HG03439 (cell line): ENCODE data around the gene UTP4.

Experiments
- ATAC-seq: cut with Tn5 transposase; IDR thresholded peaks from one replicate; pipeline ENCODE4 v1.9.1; 2021; ENCODE audit warnings: mild to moderate bottlenecking, moderate library complexity; ENCODE audit not compliant: unreplicated experiment

Gene UTP4

GRCh38 chr16:69132424-69133252 is at the start of gene UTP4, which contains the start of gene CHTF8:
Gene UTP4 (plus strand): TSS chr16:69132649. CDS start chr16:69133460, 811 bp downstream.
Gene CHTF8 (minus strand): TSS chr16:69132588. CDS start chr16:69121458, 11,130 bp downstream.
- peak; percentile 87 for ATAC-seq

GRCh38 chr16:69083306-69083941 is 49.0 kb upstream of the UTP4 start:
- ATAC-seq: no peak

- no peak for ATAC-seq
Observed at GRCh38 chr16:69084289-69084688, 48.2 kb upstream of the UTP4 start.

DNA sequence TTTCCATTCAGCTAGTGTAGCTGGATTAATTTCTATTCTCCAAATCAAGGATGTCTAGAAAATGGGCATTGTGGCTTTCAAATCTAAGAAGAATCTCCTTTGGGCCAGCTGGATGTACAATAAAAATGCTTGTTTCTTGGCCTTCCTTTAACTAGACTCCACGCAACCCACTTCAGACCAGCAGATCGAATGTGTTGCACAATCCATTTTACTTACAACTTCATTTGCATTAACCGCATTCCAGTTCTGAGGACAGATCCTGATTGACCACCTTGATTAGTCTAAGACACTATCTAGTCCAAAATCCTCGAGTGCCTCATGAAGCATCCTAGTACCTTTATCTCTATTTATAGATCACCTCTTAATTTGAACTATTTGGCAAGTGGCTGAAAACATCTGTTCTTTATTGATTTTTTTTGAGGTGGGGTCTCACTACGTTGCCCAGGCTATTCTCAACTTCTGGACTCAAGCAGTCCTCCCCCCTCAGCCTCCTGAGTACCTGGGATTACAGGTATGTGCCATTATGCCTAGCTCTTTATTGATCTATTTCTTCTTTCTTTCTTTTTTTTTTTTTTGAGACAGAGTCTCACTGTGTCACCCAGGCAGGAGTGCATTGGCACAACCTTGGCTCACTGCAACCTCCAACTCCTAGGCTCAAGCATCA is 47.3 kb upstream of the UTP4 start:
- ATAC-seq: no peak

DNA sequence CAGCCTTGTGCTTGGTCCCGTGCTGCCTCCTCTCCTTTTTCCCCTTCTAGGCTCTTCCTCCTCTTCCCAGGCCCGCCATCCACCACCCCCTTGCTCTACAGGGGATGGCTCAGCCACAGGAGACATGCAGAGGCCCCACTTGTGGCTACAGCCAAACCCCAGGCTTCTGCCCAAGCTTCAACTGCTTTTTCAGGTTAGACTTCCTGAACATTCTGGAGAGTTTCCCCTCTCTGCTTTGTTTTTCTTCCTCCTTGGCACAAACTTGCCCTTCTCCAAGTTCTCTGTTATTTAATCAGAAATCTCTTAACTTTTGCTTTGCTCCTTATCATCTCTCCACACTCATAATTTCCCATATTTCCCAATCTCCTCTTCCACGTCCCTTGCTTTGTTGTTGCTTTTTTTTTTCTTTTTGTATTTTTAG is 45.3 kb upstream of the UTP4 start:
- no peak for ATAC-seq

GRCh38 chr16:69088684-69089083 is 43.8 kb upstream of the UTP4 start:
- ATAC-seq: no peak

GRCh38 chr16:69089091-69089910 is 43.1 kb upstream of the UTP4 start:
- ATAC-seq: no peak

DNA sequence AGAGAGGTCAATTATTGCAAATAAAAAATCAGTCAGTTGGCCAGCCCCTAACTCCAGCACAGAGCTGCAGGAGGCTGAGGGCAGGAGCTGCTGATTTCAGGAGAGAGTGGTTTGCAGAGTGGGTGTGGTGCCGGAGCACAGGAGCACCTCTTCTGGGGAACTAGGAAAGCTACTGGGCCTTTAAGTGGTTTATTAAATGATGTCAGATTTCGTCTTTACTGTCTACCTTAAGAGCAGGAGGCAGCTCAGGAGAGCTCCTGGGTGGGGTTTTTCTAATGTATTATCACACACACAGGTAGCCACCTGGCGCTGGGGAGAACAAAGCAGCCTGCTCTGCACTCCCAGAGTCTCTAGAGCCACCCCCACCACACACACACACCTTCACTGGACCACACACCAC is 38.5 kb upstream of the UTP4 start:
- ATAC-seq: no peak

- ATAC-seq: no peak
Observed at GRCh38 chr16:69094501-69094900, 37.9 kb upstream of the UTP4 start.

DNA sequence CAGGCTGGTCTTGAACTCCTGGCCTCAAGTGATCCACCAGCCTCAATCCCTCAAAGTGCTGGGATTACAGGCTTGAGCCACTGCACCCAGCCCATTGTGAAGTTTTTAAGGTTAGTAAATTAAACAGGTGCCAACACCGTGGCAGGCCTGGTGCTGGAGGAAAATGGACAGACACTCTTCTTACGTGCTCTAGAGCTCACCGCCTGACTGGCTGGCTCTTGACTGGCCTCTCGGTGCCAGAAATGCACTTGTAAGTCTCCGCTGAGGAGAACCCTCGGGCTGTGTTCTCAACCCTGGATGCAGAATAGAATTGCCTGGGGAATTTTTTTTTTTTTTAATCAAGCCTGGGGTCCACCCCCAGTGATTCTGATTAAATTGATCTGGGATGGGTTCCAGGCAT is 37.3 kb upstream of the UTP4 start:
- no peak for ATAC-seq

DNA sequence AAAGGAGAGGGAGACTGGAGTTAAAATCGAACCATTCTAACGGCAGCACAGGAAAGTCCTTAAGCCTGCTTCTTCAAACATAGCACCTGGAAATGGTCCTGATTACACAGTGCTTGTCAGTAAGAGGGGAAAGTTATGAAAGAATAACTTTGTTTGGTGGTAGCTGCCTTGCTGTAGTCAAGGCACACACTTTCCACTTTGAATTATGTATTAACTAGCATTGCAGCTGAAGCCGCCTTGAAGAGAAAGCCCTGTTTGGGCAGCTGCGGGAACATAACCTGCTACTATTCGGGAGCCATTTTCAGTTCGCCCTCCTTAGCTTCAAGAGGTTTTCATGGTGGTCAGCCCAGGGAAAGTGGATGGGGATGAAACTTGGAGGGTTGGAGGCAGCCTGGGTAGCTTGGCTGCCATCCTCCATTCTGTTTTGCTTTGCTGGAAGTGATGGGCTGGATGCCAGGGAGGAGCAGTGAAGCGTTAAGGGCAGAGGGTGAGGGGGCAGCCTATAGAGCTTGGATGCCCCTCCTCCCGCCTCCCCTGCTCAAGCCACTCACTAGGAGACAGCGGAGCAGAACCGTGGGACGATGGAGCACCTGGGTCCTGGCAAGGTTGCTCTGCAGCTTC is 32.3 kb upstream of the UTP4 start:
- no peak for ATAC-seq

- ATAC-seq: no peak
Observed at GRCh38 chr16:69105501-69106361, 26.7 kb upstream of the UTP4 start, which contains the start of gene HAS3. Gene HAS3 (plus strand): TSS chr16:69105653. CDS start chr16:69109396, 3,743 bp downstream.

GRCh38 chr16:69106491-69107315 is 25.7 kb upstream of the UTP4 start:
- no peak for ATAC-seq

DNA sequence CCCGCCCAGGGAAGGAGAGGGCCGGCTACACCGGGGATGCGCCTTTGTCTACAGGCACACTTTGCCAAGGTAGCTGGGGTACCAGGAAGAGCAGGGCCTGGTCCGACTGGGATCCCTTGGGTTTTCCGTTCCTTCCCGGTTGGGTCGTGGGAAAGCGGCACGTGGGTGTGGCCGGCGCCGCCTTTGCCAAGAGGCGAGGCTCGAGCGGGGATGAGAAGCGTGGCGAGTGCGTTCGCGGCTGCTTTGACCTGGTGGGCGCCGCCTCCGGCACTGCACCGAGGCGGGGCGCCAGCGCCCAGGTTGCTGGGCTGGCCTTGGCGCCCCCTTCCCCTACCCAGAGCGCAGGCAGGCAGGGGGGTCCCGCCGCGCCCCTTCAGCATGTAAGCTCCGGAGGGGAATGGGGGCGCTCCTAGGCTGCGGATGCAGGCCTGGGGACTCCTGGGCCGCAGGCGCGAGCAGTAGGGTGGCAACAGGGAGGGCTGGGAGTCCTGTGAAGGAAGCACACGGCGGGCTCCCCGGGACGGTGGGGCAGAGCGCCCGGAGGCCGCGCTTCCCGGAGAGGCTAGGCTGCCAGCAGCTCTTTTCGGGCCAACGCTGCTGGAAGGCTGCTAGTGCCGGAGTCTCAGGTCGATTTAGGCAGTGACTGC is 25.0 kb upstream of the UTP4 start:
- ATAC-seq: no peak

DNA sequence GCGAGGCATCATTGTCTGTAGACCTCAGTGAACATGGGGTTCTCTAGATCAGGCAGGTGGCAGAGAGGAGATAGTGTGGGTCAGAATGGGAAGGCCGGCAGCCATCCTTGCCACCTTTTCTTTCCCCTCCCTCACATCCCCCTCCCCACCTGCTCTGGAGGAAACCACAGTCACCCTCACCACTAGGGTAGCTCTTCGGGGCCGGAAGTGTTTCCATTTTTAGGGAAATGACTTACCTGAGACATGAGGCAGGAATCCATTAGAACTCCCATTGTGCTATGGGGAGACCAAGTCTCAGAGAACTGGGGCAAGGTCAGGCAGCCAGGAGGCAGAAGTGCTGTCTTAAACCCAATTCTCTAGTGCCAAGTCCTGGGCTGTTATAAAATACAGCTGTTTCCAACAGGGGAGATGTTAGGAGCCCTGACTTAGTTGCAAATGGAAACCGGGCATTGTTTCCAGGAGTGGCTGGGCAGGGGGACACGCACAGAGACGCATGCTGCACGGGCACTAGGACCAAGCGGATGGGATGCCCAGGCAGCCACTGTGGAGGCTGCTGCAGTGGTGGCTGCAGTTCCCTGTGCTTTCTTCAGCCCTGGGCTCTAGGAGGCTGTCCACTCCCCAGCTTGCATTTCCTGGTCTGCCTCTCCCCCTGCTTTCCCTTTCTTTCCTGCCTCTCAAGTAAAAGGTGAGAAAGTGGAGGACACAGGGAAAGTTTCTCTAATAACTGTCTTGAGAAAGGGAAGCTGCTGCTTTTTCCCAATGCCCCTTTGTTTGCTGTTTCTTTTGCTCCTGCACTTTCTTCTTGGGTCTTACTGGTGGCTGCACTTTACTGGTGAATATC is 24.2 kb upstream of the UTP4 start:
- no peak for ATAC-seq

- ATAC-seq: no peak
Observed at GRCh38 chr16:69108905-69109252, 23.6 kb upstream of the UTP4 start.
